Endothelial cell (in vitro differentiated cells): ENCODE measurements around the gene OSBP2. TPM values are rescaled to one million over a fixed set of nuclear protein-coding genes. Genes with fewer than 3 reads are reported as not detected.
"Not testable (repeated sequence)": the region's sequence is repeated elsewhere in the genome, so short reads cannot be mapped to it uniquely, and the experiment has no call there.

Experiments
- DNase-seq: peaks from one replicate; pipeline ENCODE4 v3.0.0; 2021; ENCODE audit warnings: low spot score
- H3K27ac Mint-ChIP-seq: one replicate; pipeline ENCODE4 v1.8.0; 2021; ENCODE audit warnings: mixed read lengths, inconsistent platforms; ENCODE audit not compliant: unreplicated experiment
- H3K27me3 Mint-ChIP-seq: one replicate; pipeline ENCODE4 v1.8.0; 2021; ENCODE audit warnings: mild to moderate bottlenecking, moderate library complexity, mixed read lengths, inconsistent platforms; ENCODE audit not compliant: unreplicated experiment
- H3K36me3 Mint-ChIP-seq: one replicate; pipeline ENCODE4 v1.8.0; 2021; ENCODE audit warnings: mild to moderate bottlenecking, low read depth, mixed read lengths, inconsistent platforms; ENCODE audit not compliant: unreplicated experiment
- H3K4me1 Mint-ChIP-seq: one replicate; pipeline ENCODE4 v1.8.0; 2021; ENCODE audit warnings: mild to moderate bottlenecking, mixed read lengths, inconsistent platforms; ENCODE audit not compliant: unreplicated experiment
- H3K4me3 Mint-ChIP-seq: one replicate; pipeline ENCODE4 v1.8.0; 2021; ENCODE audit warnings: mild to moderate bottlenecking, mixed read lengths, inconsistent platforms; ENCODE audit not compliant: unreplicated experiment
- H3K9me3 Mint-ChIP-seq: one replicate; pipeline ENCODE4 v1.8.0; 2021; ENCODE audit warnings: mixed read lengths, inconsistent platforms; ENCODE audit not compliant: unreplicated experiment
- CTCF ChIP-seq: fragments of 200-600 bp; sonication (generic); IDR thresholded peaks from one replicate; pipeline ENCODE4 v1.5.0; 2021; ENCODE audit warnings: antibody characterized with exemption; ENCODE audit not compliant: unreplicated experiment
- total RNA-seq: library from RNA; stranded (reverse); fragmentation: NEBNext Ultra II Directional; extraction: Animal tissue kit (Norgen Biotek cat#: 25700); gene quantifications from one replicate; pipeline ENCODE4 v1.2.1, GENCODE V29; 2021; ENCODE audit not compliant: unreplicated experiment

Gene OSBP2
- total RNA-seq, 1 donor from 2014 or later: 3.0 TPM

- DNase-seq: no peak
- no peak overlapping the region for H3K4me3 Mint-ChIP-seq
- no peak for TF ChIP-seq CTCF
- no peaks in the 10 kb centered on the region for H3K9me3 Mint-ChIP-seq
- H3K4me1 Mint-ChIP-seq: no peaks in the 10 kb centered on the region
- no peak overlapping the region for H3K27ac Mint-ChIP-seq
- no peaks in the 10 kb centered on the region for H3K36me3 Mint-ChIP-seq
- H3K27me3 Mint-ChIP-seq: peaks cover 2% of the 10 kb centered on the region
These were observed 76.0 kb downstream of the OSBP2 start for GRCh38 chr22:30770716-30771115.

- H3K9me3 Mint-ChIP-seq: no peaks in the 10 kb centered on the region
- no peak overlapping the region for H3K4me3 Mint-ChIP-seq
- DNase-seq: no peak
These were observed 79.2 kb downstream of the OSBP2 start for GRCh38 chr22:30773919-30774318.

GRCh38 chr22:30774566-30774965 lies 79.9 kb downstream of the OSBP2 start:
- Mint-ChIP-seq H3K36me3 (no peaks in the 10 kb centered on the region), H3K27ac (no peak overlapping the region), H3K4me1 (peaks cover 10% of the 10 kb centered on the region), H3K4me3 (no peak overlapping the region), H3K27me3 (no peaks in the 10 kb centered on the region), H3K9me3 (no peaks in the 10 kb centered on the region)
- no peak for DNase-seq
- TF ChIP-seq CTCF: no peak

More at GRCh38 chr22:30773919-30774318, 79.2 kb downstream of the OSBP2 start:
- no peaks in the 10 kb centered on the region for H3K36me3 Mint-ChIP-seq
- no peak for TF ChIP-seq CTCF
- H3K27ac Mint-ChIP-seq: no peak overlapping the region
- H3K4me1 Mint-ChIP-seq: peaks cover 7% of the 10 kb centered on the region
- H3K27me3 Mint-ChIP-seq: no peaks in the 10 kb centered on the region

GRCh38 chr22:30776476-30776875 lies 81.8 kb downstream of the OSBP2 start:
- no peak overlapping the region for H3K4me3 Mint-ChIP-seq
- H3K36me3 Mint-ChIP-seq: no peaks in the 10 kb centered on the region
- no peaks in the 10 kb centered on the region for H3K27me3 Mint-ChIP-seq
- no peaks in the 10 kb centered on the region for H3K9me3 Mint-ChIP-seq
- TF ChIP-seq CTCF: no peak
- no peak for DNase-seq
- H3K4me1 Mint-ChIP-seq: peaks cover 21% of the 10 kb centered on the region
- H3K27ac Mint-ChIP-seq: no peak overlapping the region

GRCh38 chr22:30777146-30777545 lies 82.5 kb downstream of the OSBP2 start:
- not testable (repeated sequence) for DNase-seq, H3K27ac Mint-ChIP-seq, H3K36me3 Mint-ChIP-seq, H3K9me3 Mint-ChIP-seq, H3K27me3 Mint-ChIP-seq, H3K4me3 Mint-ChIP-seq
- peaks cover 27% of the 10 kb centered on the region for H3K4me1 Mint-ChIP-seq

GRCh38 chr22:30777587-30777986 lies 82.9 kb downstream of the OSBP2 start:
- no peak for DNase-seq
- no peak for TF ChIP-seq CTCF
- no peaks in the 10 kb centered on the region for H3K9me3 Mint-ChIP-seq
- no peaks in the 10 kb centered on the region for H3K36me3 Mint-ChIP-seq
- peaks cover 29% of the 10 kb centered on the region for H3K4me1 Mint-ChIP-seq
- H3K27me3 Mint-ChIP-seq: no peaks in the 10 kb centered on the region
- H3K4me3 Mint-ChIP-seq: no peak overlapping the region
- no peak overlapping the region for H3K27ac Mint-ChIP-seq
